Right hindlimb (tissue), 1 donor: ENCODE results near the gene NID2.

Source experiments
- DNase-seq: peaks from one replicate; pipeline ENCODE4 v3.0.0-alpha.2; 2018

Gene NID2

DNA sequence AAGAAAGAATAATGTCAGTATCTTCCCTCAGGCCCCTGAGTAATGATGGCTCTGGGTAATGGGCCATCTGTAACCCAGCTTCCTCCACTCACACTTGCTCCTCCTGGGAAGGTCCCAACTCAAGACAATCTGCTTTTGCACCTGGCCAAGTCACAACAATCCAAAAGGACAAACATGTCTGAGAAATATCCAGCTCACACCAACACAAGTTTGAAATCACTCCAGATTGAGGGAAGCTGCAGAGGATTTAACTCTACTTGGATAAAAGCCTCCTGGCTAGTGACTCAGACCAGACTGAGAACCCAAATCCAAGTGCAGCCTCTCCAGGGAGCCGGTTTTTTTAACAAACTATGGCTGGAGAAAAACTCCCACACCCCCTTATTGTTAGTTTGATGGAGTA, 45.3 kb downstream of the NID2 start:
- peak; percentile 63 for DNase-seq

DNA sequence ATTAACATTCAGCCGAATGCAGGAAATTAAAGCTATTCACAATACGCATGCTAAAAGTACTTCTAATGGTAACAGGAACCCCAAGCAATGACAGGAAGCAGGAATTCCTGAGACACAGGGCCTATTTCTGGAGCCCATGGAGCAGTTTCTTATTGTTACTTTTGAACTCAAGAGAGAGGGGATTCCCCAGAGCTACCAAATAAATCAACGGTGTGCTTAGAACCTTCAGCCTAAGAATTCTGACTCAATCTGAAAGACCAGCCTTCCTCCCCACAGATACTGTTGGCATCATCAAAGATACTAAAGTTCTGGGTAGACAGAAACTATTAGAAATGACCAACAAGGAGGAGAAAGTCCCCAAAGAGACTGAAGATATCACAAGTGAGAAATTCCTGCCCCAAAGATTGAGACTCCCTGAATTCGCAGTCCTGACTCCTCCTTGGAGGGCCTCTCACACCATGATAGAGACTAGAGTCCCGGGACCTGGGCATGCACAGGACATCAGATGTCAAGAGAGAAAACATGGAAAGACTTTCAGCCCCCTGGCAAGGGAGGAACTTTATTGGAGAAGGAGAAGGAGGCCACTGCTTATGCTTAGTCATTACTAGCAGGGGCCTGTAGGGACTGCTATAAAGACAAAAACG, 46.8 kb downstream of the NID2 start:
- no peak for DNase-seq

DNA sequence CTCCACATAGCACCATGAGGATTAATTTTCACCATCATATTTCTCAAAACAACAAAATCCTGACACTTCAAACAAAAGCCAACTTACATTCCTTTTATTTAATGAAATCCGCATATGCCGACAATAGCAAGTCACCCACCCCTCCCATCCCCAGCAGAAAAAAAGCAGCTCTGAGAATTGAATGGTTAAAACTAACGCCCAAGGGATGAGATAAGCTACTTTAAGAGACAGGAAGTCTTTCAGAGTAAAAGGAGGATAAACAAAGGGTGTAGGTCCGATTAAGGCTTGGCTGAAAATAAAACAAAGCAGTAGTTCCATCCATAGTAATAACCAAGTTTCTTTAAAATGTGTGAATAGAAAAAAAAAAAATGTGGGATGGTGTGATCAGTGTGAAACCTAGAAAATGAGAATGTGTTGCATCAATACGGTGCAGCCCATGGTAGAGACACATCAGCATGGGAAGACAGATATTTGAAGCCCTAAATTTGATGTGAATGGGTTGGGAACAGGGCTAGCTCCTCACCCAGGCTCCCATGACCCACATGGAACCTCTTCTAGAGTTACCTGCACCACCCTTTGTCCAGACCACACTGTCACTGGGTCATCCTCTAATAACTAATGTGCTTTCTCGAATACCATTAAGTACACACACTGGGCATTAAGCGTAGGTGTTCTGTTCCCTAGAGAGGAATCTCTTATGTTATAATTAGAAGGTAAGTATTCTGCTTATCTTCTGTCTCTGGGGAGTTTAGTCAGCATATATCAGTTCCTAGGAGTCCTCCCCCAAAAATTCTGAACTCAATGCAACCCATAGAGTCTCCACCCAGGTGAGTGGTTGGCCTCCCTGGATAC, 47.8 kb downstream of the NID2 start:
- no peak for DNase-seq

DNA sequence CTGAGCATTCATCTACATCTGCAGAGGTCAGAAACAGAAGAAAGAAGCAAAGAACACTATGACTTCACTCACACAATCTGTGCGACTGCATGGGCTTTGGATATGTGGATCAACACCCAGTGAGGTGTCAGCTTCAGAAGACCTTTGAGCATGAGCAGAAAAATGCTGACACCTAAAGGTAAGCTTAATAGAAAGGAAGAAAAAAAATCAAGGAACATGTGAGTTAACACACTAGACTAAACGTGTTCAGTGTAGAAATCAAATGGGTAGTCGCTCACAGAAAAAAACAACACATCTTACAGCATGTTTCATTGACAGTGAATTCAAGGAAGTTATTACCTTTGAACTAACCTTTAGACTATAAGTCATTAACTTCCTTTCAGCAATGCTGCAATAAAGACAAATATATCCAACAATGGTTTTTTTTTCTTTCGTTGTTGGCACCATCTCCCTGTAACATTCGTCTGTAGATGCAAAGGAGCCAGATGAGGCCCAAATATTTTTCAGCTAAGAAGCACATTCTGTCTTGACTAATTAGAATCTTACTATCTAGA, 48.6 kb downstream of the NID2 start:
- DNase-seq = no peak

DNA sequence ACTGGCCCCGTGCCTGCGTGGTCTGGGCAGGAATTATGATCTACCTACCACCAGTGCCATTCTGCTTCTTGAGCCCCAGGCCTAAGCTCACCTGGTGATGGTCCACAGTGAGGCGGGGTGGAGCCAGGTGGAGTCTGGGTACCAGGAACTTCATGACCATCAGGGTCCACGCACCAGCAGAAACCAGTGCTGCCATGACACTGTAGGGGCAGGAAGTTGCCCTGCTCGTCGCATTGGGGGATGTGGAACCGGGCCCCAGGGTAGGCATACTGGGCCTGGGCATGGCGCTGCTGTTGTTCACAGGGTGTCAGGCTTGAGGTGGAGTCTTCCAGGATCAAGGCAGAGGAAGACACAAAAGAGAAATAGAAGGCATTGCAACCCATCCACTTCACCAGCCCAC, 49.9 kb downstream of the NID2 start:
- DNase-seq = no peak

- no peak for DNase-seq
Measured at GRCh38 chr14:52018252-52018651, 50.6 kb downstream of the NID2 start.

DNA sequence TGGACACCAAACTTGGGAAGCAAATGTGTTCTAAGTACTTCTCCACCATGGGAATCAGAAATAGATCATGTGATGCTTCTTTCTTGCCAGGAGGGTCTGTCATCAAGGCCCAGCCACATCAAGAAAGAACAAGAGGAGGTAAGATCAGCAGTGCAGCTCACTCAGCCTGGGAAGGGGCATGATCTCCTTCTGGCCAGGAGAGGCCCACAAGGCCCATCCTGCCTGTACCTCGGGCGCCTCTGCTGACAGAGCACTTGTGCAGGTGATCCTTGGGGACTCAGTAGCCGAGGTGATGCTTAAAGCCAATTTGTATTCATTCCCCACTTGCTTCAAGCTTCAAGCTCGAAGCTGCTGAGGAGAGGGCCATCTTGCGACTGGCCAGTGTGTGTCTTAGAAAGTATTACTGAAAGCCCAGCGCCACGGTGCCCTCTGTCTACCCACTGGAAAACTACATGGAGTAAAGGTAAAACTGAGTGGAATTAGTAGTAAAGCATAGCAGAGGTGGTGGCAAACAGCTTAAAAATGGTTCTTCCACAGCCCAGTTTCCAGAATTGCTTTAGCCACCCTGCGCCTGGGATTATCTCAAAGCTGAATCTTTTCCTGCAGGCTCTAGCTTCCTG, 53.3 kb downstream of the NID2 start:
- no peak for DNase-seq

DNA sequence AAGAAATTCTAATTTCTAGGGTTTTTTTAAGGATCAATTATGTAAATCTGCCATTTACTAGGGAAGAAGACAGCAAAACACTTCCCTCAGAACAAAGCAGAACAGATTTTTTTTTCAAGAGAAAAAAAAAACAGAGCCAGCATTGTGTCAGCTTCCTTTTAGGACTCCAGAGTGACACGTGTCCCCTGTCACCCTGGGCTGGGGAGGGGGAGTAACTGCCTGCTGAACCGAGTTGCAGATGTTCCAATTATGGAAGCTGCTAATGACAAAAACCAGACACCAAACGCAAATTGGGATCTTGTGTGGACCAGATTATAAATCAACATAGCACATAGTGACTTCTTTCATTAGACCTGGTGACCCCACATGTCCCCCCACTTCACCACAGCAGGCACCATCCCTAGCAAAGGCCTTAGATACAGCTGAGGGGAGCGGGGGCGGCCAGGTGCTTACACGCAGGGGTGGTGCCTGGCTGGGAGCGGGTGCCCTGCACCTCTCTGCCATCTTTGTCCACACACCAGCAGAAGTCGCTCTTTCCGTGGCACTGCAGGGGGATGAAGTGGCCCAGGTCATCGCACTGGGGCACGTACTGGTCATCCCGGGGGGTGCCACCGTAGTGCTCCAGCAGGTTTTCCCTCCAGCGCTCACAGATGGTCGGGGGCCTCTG, 54.1 kb downstream of the NID2 start:
- DNase-seq = no peak

GRCh38 chr14:52013984-52014600, 54.8 kb downstream of the NID2 start:
- no peak for DNase-seq

DNA sequence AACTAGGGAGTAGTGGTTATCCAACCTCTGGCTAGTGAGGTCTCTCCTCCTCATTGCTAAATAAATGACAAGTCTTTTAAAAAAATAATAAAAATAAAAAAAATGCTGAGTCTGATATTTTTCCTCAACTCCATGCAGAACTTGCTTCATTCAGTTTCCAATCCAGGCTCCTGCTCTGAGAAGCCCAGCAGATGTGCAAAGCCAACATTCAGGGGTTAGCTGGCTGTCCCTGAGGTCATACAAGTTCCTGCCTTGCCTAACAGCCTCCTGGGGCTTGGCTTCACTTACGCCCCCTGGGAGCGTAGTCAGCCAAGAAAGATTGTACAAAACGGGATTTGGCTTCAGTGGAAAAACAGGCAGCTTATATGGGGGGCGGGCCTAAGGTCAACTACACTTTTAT, 56.2 kb downstream of the NID2 start:
- no peak for DNase-seq

DNA sequence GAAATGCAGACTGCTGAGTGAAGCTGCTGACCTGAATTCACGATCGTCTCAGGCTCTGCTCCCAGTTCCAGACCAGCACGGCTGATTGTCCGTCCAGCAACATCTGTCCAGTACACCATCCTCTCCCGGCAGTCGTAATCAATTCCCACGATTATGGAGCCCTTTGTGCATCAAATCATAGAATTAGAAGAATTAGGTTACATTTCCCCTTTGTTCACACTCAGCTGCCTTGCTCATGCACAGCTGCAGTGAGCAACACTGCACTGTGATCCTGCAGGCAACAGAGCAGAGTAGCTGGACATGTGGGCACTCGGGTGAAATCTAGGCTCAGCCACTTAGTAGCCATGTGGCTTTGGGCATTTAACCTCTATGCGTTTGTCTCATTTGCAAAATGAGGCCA, 57.3 kb downstream of the NID2 start:
- no peak for DNase-seq

DNA sequence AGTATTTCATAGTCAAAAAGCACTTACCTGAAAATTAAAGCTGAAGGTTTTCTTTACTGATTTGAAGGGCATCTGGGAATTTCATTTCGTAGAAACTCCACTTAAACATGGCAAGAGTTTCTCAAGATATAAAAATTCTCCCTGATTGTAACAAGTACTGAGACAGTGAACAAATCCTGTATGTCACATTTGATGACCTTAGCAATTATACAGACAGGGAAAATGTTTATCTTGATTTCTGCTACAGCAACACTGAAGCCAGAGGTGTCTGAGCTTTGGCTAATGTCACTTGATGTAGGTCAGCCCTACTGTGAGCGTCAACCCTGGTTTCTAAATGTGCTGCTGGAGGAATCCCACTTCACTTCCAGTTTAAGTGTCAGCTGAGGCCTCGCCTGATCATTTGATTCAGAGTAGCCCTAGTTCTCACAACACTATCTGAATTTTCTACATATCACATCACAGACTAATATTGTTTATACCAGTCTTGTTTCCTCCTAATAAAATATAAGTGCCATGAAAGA, 58.6 kb downstream of the NID2 start:
- DNase-seq = no peak

GRCh38 chr14:52008136-52008535, 60.7 kb downstream of the NID2 start:
- no peak for DNase-seq

DNA sequence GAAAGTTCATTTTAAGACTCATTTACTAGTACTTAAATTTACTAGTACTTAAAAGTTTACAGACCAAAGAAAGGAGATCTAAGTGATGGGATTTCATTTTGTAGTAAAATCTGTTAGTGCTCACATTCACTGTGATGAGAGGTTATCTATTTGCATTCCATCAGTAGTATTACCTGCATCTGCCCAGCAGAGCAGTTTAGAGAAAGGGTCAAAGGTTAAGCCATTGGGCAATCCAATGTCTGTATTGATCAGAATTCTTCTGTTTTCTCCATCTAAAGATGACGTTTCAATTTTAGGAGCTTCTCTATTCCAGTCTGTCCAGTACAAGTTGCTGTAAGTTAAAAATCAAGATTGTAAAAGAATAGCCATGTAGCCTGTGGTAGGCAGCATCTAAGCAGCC, 61.2 kb downstream of the NID2 start:
- DNase-seq = no peak

- DNase-seq = no peak
Measured at GRCh38 chr14:52007211-52007610, 61.6 kb downstream of the NID2 start.

DNA sequence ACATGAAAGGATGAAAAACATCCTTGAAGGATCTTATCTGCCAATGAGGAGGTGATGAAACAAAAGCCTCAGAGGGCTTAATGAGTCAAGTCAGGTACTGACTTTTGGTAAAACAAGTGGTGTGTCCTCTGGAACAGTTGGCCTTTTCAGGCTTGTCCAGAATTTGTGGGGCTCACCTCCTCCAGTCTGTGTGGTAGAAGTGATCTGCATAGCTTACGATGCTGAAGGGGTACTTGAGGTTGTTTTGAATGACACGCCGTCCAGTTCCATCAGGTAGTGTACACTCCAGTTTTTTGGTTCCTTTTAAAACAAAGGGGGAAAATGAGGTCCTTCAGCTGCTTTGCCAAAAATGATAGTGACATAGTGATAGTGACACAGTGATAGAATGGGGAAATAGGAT, 62.5 kb downstream of the NID2 start:
- DNase-seq = no peak

DNA sequence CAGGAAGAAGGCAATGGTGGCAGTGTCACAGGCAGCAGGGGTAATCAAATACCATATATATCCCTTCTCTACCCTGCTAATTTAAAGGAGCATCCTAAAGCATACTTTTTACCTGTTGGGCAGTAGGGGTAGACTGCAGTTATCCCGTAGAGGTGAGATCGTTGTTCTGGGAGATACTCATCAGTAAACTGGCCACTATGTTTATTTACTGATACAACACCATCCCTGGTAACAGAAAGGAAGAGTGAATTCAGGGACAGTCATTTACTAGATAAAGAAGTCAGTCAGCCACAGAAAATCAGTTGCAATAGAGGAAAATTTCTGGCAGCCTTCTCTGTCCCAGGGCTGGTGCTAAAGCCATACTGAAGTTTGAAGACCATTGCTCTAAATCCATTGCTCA, 63.2 kb downstream of the NID2 start:
- DNase-seq = no peak

GRCh38 chr14:52003324-52003723, 65.5 kb downstream of the NID2 start:
- no peak for DNase-seq

- DNase-seq = no peak
Measured at GRCh38 chr14:52002542-52002941, 66.3 kb downstream of the NID2 start.

GRCh38 chr14:52000696-52001095, 68.2 kb downstream of the NID2 start:
- DNase-seq = no peak

- no peak for DNase-seq
Measured at GRCh38 chr14:52000019-52000582, 68.8 kb downstream of the NID2 start.

- no peak for DNase-seq
Measured at GRCh38 chr14:51999084-51999483, 69.8 kb downstream of the NID2 start.
